ENCODE results near the gene PRDM16.

Gene PRDM16

GRCh38 chr1:3323796-3324703, 255.0 kb downstream of the PRDM16 start:
- no peak overlapping the region for H3K4me2 ChIP-seq (ENCODE audit: low read depth, low read length)
- DNase-seq, result no peak
- H3K79me2 ChIP-seq (ENCODE audit: low read length), result no peaks in the 10 kb centered on the region
- TF ChIP-seq EZH2phosphoT487 (IDR thresholded peaks at IDR 0.05; ENCODE audit: low read length), result no peak
- no peak for TF ChIP-seq EZH2 (optimal IDR thresholded peaks at IDR 0.05; ENCODE audit: low read depth, low read length)
- TF ChIP-seq CTCF (IDR thresholded peaks at IDR 0.05; ENCODE audit: low read length), result no peak
- H3K9me3 ChIP-seq (replicated peaks; ENCODE audit: insufficient read depth, low read length), result no peaks in the 10 kb centered on the region
- no peaks in the 10 kb centered on the region for H4K20me1 ChIP-seq (ENCODE audit: insufficient read depth, low read length)
- peaks cover 81% of the 10 kb centered on the region for H3K27me3 ChIP-seq (replicated peaks; ENCODE audit: insufficient read depth, low read length)
- H2AFZ ChIP-seq (ENCODE audit: low read length), result no peak overlapping the region
- H3K9me2 ChIP-seq (replicated peaks; ENCODE audit: insufficient read depth, low read length), result no peaks in the 10 kb centered on the region
- no peaks in the 10 kb centered on the region for H3K4me1 ChIP-seq (ENCODE audit: low read length)
- no peaks in the 10 kb centered on the region for H3F3A ChIP-seq (ENCODE audit: insufficient read depth, low read length)
- H3K36me3 ChIP-seq (replicated peaks; ENCODE audit: insufficient read depth, low read length), result no peaks in the 10 kb centered on the region
- no peak overlapping the region for H3K4me3 ChIP-seq (ENCODE audit: low read length)
- no peak overlapping the region for H3K9ac ChIP-seq (ENCODE audit: low read length)
- H3K27ac ChIP-seq (ENCODE audit: low read length), result no peak overlapping the region

DNA sequence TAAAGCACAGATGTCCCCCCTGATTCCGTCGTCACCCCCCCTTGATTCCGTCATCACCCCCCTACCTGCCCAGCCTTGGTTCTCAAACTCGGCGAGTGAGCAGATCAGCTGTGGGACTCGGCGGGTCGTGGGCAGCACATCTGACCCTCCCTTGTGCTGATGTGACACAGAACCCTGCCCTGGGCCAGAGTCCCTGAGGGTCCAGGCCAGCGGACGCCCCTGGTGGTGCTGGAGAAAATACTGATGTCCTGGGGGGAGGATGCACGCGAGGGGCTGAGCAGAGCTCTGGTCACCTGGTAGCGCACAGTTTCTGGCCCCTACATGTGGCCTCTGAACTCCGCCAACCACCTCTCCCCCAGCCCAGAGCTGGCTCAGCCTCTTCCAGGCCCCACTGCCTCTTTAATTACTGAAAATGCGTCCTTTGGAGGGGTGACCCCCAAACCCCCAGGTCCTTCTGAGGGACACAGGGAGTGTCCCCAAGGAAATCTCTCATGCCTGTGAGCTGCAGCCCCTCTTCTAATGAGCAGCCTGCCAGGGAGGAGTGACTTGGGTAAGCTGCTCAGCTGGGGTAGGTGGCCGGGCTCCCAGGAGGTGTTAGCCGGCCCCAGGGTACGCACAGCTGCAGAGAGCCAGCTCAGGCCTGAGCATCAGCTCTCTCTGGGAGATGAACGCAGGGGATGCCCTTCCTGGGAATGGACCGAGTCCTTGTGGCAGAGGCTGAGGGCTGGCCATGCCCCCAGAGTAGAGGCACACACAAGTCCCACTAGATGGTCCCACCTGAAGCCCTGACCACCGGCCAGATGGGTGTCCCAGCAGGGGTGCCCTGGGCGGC, 255.9 kb downstream of the PRDM16 start:
- no peak for DNase-seq
- Histone ChIP-seq H4K20me1 (ENCODE audit: insufficient read depth, low read length) (no peaks in the 10 kb centered on the region), H3K9me2 (replicated peaks; ENCODE audit: insufficient read depth, low read length) (no peaks in the 10 kb centered on the region), H3K79me2 (ENCODE audit: low read length) (no peaks in the 10 kb centered on the region), H3K27me3 (replicated peaks; ENCODE audit: insufficient read depth, low read length) (peaks cover 83% of the 10 kb centered on the region), H3K9me3 (replicated peaks; ENCODE audit: insufficient read depth, low read length) (no peaks in the 10 kb centered on the region), H2AFZ (ENCODE audit: low read length) (no peak overlapping the region), H3K36me3 (replicated peaks; ENCODE audit: insufficient read depth, low read length) (no peaks in the 10 kb centered on the region), H3K4me3 (ENCODE audit: low read length) (no peak overlapping the region), H3K4me1 (ENCODE audit: low read length) (no peaks in the 10 kb centered on the region), H3K9ac (ENCODE audit: low read length) (no peak overlapping the region), H3K27ac (ENCODE audit: low read length) (no peak overlapping the region), H3K4me2 (ENCODE audit: low read depth, low read length) (no peak overlapping the region), H3F3A (ENCODE audit: insufficient read depth, low read length) (no peaks in the 10 kb centered on the region)
- no peak for TF ChIP-seq EZH2phosphoT487 (IDR thresholded peaks at IDR 0.05; ENCODE audit: low read length)
- TF ChIP-seq CTCF (IDR thresholded peaks at IDR 0.05; ENCODE audit: low read length), result no peak
- TF ChIP-seq EZH2 (optimal IDR thresholded peaks at IDR 0.05; ENCODE audit: low read depth, low read length), result no peak

GRCh38 chr1:3326516-3327388, 257.7 kb downstream of the PRDM16 start:
- no peaks in the 10 kb centered on the region for H3K4me1 ChIP-seq (ENCODE audit: low read length)
- H3F3A ChIP-seq (ENCODE audit: insufficient read depth, low read length), result no peaks in the 10 kb centered on the region
- H3K9me3 ChIP-seq (replicated peaks; ENCODE audit: insufficient read depth, low read length), result no peaks in the 10 kb centered on the region
- no peaks in the 10 kb centered on the region for H4K20me1 ChIP-seq (ENCODE audit: insufficient read depth, low read length)
- H3K9me2 ChIP-seq (replicated peaks; ENCODE audit: insufficient read depth, low read length), result no peaks in the 10 kb centered on the region
- peaks cover 89% of the 10 kb centered on the region for H3K27me3 ChIP-seq (replicated peaks; ENCODE audit: insufficient read depth, low read length)
- no peak overlapping the region for H2AFZ ChIP-seq (ENCODE audit: low read length)
- H3K4me2 ChIP-seq (ENCODE audit: low read depth, low read length), result no peak overlapping the region
- no peaks in the 10 kb centered on the region for H3K79me2 ChIP-seq (ENCODE audit: low read length)
- no peak overlapping the region for H3K4me3 ChIP-seq (ENCODE audit: low read length)
- H3K9ac ChIP-seq (ENCODE audit: low read length), result no peak overlapping the region
- no peak for DNase-seq
- no peak for TF ChIP-seq EZH2phosphoT487 (IDR thresholded peaks at IDR 0.05; ENCODE audit: low read length)
- no peak for TF ChIP-seq EZH2 (optimal IDR thresholded peaks at IDR 0.05; ENCODE audit: low read depth, low read length)
- TF ChIP-seq CTCF (IDR thresholded peaks at IDR 0.05; ENCODE audit: low read length), result no peak
- H3K36me3 ChIP-seq (replicated peaks; ENCODE audit: insufficient read depth, low read length), result no peaks in the 10 kb centered on the region
- no peak overlapping the region for H3K27ac ChIP-seq (ENCODE audit: low read length)
